Smooth muscle cell (in vitro differentiated cells): ENCODE results near the gene PACSIN1. TPM values are rescaled to one million over a fixed set of nuclear protein-coding genes. Genes with fewer than 3 reads are reported as not detected.

ENCODE experiments used
- DNase-seq: peaks from one replicate; lab custom pipeline; 2025; ENCODE audit not compliant: unreplicated experiment; lab: John Stamatoyannopoulos, UW
- H2AFZ ChIP-seq: fragments of 200-600 bp; sonication (generic); 2 replicates; pipeline ENCODE4 v1.6.0; 2016; ENCODE audit warnings: antibody characterized with exemption, low read depth, mild to moderate bottlenecking
- H3F3A ChIP-seq: fragments of 200-600 bp; sonication (generic); 2 replicates; pipeline ENCODE4 v1.6.0; 2017; ENCODE audit warnings: antibody characterized with exemption, low read depth
- H3K27ac ChIP-seq: fragments of 200-600 bp; sonication (generic); 2 replicates; pipeline ENCODE4 v1.5.1; 2016; ENCODE audit warnings: low read depth, mild to moderate bottlenecking
- H3K27me3 ChIP-seq: fragments of 200-600 bp; sonication (generic); 2 replicates; pipeline ENCODE4 v1.6.1; 2016; ENCODE audit warnings: low read depth, mild to moderate bottlenecking
- H3K36me3 ChIP-seq: fragments of 200-600 bp; sonication (generic); 2 replicates; pipeline ENCODE4 v1.5.1; 2016; ENCODE audit warnings: low read depth
- H3K4me1 ChIP-seq: fragments of 200-600 bp; sonication (generic); 2 replicates; pipeline ENCODE4 v1.5.1; 2016; ENCODE audit warnings: low read depth
- H3K4me2 ChIP-seq: fragments of 200-600 bp; sonication (generic); 2 replicates; pipeline ENCODE4 v1.6.0; 2016; ENCODE audit warnings: mild to moderate bottlenecking
- H3K4me3 ChIP-seq: fragments of 200-600 bp; sonication (generic); 2 replicates; pipeline ENCODE4 v1.5.1; 2016; ENCODE audit warnings: mild to moderate bottlenecking
- H3K79me2 ChIP-seq: fragments of 200-600 bp; sonication (generic); 2 replicates; pipeline ENCODE4 v1.6.0; 2016; ENCODE audit warnings: low read depth, mild to moderate bottlenecking
- H3K9ac ChIP-seq: fragments of 200-600 bp; sonication (generic); 2 replicates; pipeline ENCODE4 v1.6.0; 2016; ENCODE audit warnings: low read depth
- H3K9me3 ChIP-seq: fragments of 200-600 bp; sonication (generic); replicated peaks from 2 replicates; pipeline ENCODE4 v1.5.1; 2016; ENCODE audit warnings: low read depth
- H4K20me1 ChIP-seq: fragments of 200-600 bp; sonication (generic); 2 replicates; pipeline ENCODE4 v1.6.0; 2016; ENCODE audit warnings: low read depth
- CTCF ChIP-seq: fragments of 200-600 bp; sonication (generic); IDR thresholded peaks from 2 replicates; pipeline ENCODE4 v1.5.1; 2017; ENCODE audit warnings: borderline replicate concordance, mild to moderate bottlenecking, antibody characterized with exemption; ENCODE audit not compliant: insufficient read depth, poor library complexity, severe bottlenecking
- WGBS: methylation state at CpG from one replicate; pipeline ENCODE4 v1.1.7; 2016; ENCODE audit warnings: low lambda C conversion rate; 5-methylcytosine and 5-hydroxymethylcytosine counted together
- polyA plus RNA-seq: library from polyadenylated mRNA; unstranded; fragments of >200 nt; fragmentation: Nextera tagmentation; extraction: Ambion mirVana; gene quantifications from 2 replicates; pipeline ENCODE4 v1.2.1, GENCODE V29; 2016
- total RNA-seq: library from RNA; depleted of rRNA; stranded (reverse); fragments of >200 nt; gene quantifications from 2 replicates; pipeline ENCODE4 v1.2.3, GENCODE V29; 2014

Gene PACSIN1
- total and polyA plus RNA-seq, 2 experiments from 2014 or later: not detected

- 65% methylated on average over 20 of the region's 20 CpGs for WGBS
- H2AFZ ChIP-seq: no peak overlapping the region
Observed at GRCh38 chr6:34560366-34561226, 94.7 kb downstream of the PACSIN1 start.

GRCh38 chr6:34561227-34561530 lies 95.3 kb downstream of the PACSIN1 start:
- Histone ChIP-seq H3K4me2 (no peak overlapping the region), H2AFZ (no peak overlapping the region), H3K27ac (no peak overlapping the region), H3K4me3 (no peak overlapping the region), H4K20me1 (no peaks in the 10 kb centered on the region), H3K36me3 (no peaks in the 10 kb centered on the region), H3K79me2 (no peaks in the 10 kb centered on the region), H3K9me3 (no peaks in the 10 kb centered on the region), H3K4me1 (no peaks in the 10 kb centered on the region), H3K9ac (no peak overlapping the region), H3K27me3 (no peaks in the 10 kb centered on the region), H3F3A (no peaks in the 10 kb centered on the region)
- no peak for DNase-seq
- TF ChIP-seq CTCF: no peak
- 93% methylated on average over 2 of the region's 2 CpGs for WGBS

More at GRCh38 chr6:34560366-34561226, 94.7 kb downstream of the PACSIN1 start:
- no peak overlapping the region for H3K4me3 ChIP-seq
- no peaks in the 10 kb centered on the region for H3K9me3 ChIP-seq
- no peaks in the 10 kb centered on the region for H4K20me1 ChIP-seq
- H3K27ac ChIP-seq: no peak overlapping the region
- TF ChIP-seq CTCF: no peak
- no peaks in the 10 kb centered on the region for H3K27me3 ChIP-seq
- no peak overlapping the region for H3K9ac ChIP-seq
- no peaks in the 10 kb centered on the region for H3F3A ChIP-seq
- no peaks in the 10 kb centered on the region for H3K36me3 ChIP-seq
- no peaks in the 10 kb centered on the region for H3K79me2 ChIP-seq
- H3K4me2 ChIP-seq: no peak overlapping the region
- no peak for DNase-seq
- no peaks in the 10 kb centered on the region for H3K4me1 ChIP-seq

GRCh38 chr6:34562350-34562749 lies 96.5 kb downstream of the PACSIN1 start:
- Histone ChIP-seq H3F3A (no peaks in the 10 kb centered on the region), H3K36me3 (no peaks in the 10 kb centered on the region), H3K9me3 (no peaks in the 10 kb centered on the region), H3K27me3 (no peaks in the 10 kb centered on the region), H2AFZ (no peak overlapping the region), H3K27ac (no peak overlapping the region), H3K4me2 (no peak overlapping the region), H3K79me2 (no peaks in the 10 kb centered on the region), H4K20me1 (no peaks in the 10 kb centered on the region), H3K4me1 (no peaks in the 10 kb centered on the region), H3K9ac (no peak overlapping the region), H3K4me3 (no peak overlapping the region)
- WGBS: 94% methylated on average over 10 of the region's 10 CpGs
- no peak for TF ChIP-seq CTCF
- no peak for DNase-seq

GRCh38 chr6:34562861-34563512 lies 97.1 kb downstream of the PACSIN1 start:
- no peaks in the 10 kb centered on the region for H3K27me3 ChIP-seq
- no peak overlapping the region for H3K27ac ChIP-seq
- H3K4me1 ChIP-seq: no peaks in the 10 kb centered on the region
- no peaks in the 10 kb centered on the region for H3F3A ChIP-seq
- DNase-seq: no peak
- no peaks in the 10 kb centered on the region for H4K20me1 ChIP-seq
- H3K4me2 ChIP-seq: no peak overlapping the region
- whole genome bisulfite sequencing: 44% methylated on average over 14 of the region's 15 CpGs
- no peaks in the 10 kb centered on the region for H3K36me3 ChIP-seq
- H3K9ac ChIP-seq: no peak overlapping the region
- no peak overlapping the region for H2AFZ ChIP-seq
- H3K4me3 ChIP-seq: no peak overlapping the region
- no peaks in the 10 kb centered on the region for H3K9me3 ChIP-seq
- H3K79me2 ChIP-seq: no peaks in the 10 kb centered on the region
- TF ChIP-seq CTCF: no peak
